Measurements from ENCODE around the gene CNOT2. TPM values are rescaled to one million over a fixed set of nuclear protein-coding genes. Genes with fewer than 3 reads are reported as not detected.
A peak's percentile ranks its signal among the peaks of the same experiment; 100 is the strongest.

CNOT2 gene
- total and polyA plus RNA-seq, 2 experiments from 2014 or later, result 110 to 152 TPM

- no peaks in the 10 kb centered on the region for H3K9me3 Mint-ChIP-seq
- H3K27me3 ChIP-seq (ENCODE audit: insufficient read depth), result no peaks in the 10 kb centered on the region
- H3K9me2 ChIP-seq (ENCODE audit: insufficient read depth), result no peaks in the 10 kb centered on the region
- TF ChIP-seq EZH2 (IDR thresholded peaks at IDR 0.05; ENCODE audit: low read depth, unreplicated experiment), result no peak
- H3F3A ChIP-seq (replicated peaks; ENCODE audit: low read depth), result no peaks in the 10 kb centered on the region
- peaks cover 5% of the 10 kb centered on the region; the same call in 2 of the 3 replicates for H3K36me3 Mint-ChIP-seq (ENCODE audit: low read depth)
- no peaks in the 10 kb centered on the region for H3K27me3 Mint-ChIP-seq (ENCODE audit: insufficient read depth, low read depth, poor library complexity)
- H3K36me3 ChIP-seq (ENCODE audit: insufficient read depth), result no peaks in the 10 kb centered on the region; the same call in 1 of the 2 replicates
- H3K4me2 ChIP-seq, result 0 out of 2 replicates have a peak overlapping the region, but pooled peaks have one; percentile 10
- DNase-seq (ENCODE audit: low spot score), result peak; percentile 29
- H4K20me1 ChIP-seq (replicated peaks; ENCODE audit: insufficient read depth), result no peaks in the 10 kb centered on the region
- H3K27ac Mint-ChIP-seq, result no peak overlapping the region
- no peak overlapping the region for H3K4me3 ChIP-seq
- no peak overlapping the region for H2AFZ ChIP-seq
- H3K27ac ChIP-seq (ENCODE audit: low read depth), result no peak overlapping the region; the same call in 1 of the 2 replicates
- H3K79me2 ChIP-seq (replicated peaks; ENCODE audit: insufficient read depth), result peaks cover 8% of the 10 kb centered on the region; the same call in 1 of the 2 replicates
- H3K4me1 Mint-ChIP-seq, result peaks cover 48% of the 10 kb centered on the region
- ATAC-seq, result peak; percentile 44; the same call in 2 of the 3 replicates
- H3K4me3 Mint-ChIP-seq, result no peak overlapping the region
- peaks cover 57% of the 10 kb centered on the region for H3K4me1 ChIP-seq (ENCODE audit: insufficient read depth)
Measured at GRCh38 chr12:70330158-70330557, 86.9 kb downstream of the CNOT2 start.

GRCh38 chr12:70332236-70332635, 89.0 kb downstream of the CNOT2 start:
- no peak for ATAC-seq

More at GRCh38 chr12:70332236-70332635, 89.0 kb downstream of the CNOT2 start:
- Histone ChIP-seq H3K27me3 (ENCODE audit: insufficient read depth) (no peaks in the 10 kb centered on the region), H3K4me3 (no peak overlapping the region), H3K79me2 (replicated peaks; ENCODE audit: insufficient read depth) (peaks cover 4% of the 10 kb centered on the region; the same call in 1 of the 2 replicates), H3K9me2 (ENCODE audit: insufficient read depth) (no peaks in the 10 kb centered on the region), H2AFZ (no peak overlapping the region), H3F3A (replicated peaks; ENCODE audit: low read depth) (no peaks in the 10 kb centered on the region), H4K20me1 (replicated peaks; ENCODE audit: insufficient read depth) (no peaks in the 10 kb centered on the region), H3K27ac (ENCODE audit: low read depth) (no peak overlapping the region), H3K4me1 (ENCODE audit: insufficient read depth) (peaks cover 62% of the 10 kb centered on the region), H3K36me3 (ENCODE audit: insufficient read depth) (no peaks in the 10 kb centered on the region; the same call in 1 of the 2 replicates), H3K4me2 (no peak overlapping the region)
- no peak for TF ChIP-seq ZNF462 (CRISPR knock-in tag; IDR thresholded peaks at IDR 0.05)
- TF ChIP-seq ZNF114 (CRISPR knock-in tag; IDR thresholded peaks at IDR 0.05), result no peak
- Mint-ChIP-seq H3K4me1 (peaks cover 47% of the 10 kb centered on the region), H3K27me3 (ENCODE audit: insufficient read depth, low read depth, poor library complexity) (no peaks in the 10 kb centered on the region), H3K36me3 (ENCODE audit: low read depth) (peaks cover 9% of the 10 kb centered on the region; the same call in 2 of the 3 replicates), H3K4me3 (no peak overlapping the region), H3K9me3 (no peaks in the 10 kb centered on the region), H3K27ac (no peak overlapping the region)
- peak; percentile 16 for DNase-seq (ENCODE audit: low spot score)
